ENCODE results near the gene TSPAN17. TPM values are rescaled to one million over a fixed set of nuclear protein-coding genes. Genes with fewer than 3 reads are reported as not detected.

TSPAN17 gene
- total RNA-seq, 1 donor from 2014 or later: 29.7 TPM

DNA sequence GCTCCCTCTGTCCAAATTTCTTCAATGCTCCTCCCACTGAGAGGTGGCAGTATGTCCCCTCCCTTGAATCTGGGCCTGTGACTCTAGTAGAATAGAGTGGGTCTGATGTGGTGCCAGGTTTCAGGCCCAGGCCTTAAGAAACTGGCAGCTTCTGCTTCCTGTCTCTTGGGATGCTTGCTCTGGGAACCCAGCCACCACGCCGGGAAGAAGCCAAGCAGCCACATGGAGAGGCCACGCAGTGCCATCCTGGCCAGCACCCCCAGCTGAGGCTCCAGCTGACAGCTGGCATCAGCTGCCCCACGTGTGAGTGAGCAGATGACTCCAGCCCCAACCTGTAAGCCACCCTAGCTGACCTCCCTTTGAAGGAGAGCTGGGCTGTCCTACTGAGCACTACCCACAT, 7.3 kb upstream of the TSPAN17 start:
- DNase-seq (ENCODE audit: low spot score): no peak

DNA sequence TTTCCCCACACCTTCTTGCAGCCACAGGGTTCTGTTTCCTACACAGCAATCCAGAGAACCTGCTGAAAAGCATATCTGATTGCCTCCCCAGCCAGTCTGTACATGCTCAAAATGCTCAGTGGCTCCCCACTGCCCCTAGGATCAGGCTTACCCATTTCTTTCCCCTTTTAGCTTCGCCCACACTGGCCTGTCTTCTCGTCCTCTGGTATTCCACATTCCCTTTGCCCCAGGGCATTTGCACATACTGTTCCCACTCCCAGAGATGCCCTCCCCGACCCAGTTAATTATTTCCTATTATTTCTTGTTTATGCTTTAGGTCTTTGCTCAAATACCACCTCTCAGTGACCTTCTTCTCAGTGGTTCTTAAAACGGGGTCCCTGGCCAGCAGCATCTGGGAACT, 6.7 kb upstream of the TSPAN17 start:
- DNase-seq (ENCODE audit: low spot score): no peak

GRCh38 chr5:176642675-176643490, 4.4 kb upstream of the TSPAN17 start:
- no peak for DNase-seq (ENCODE audit: low spot score)

DNA sequence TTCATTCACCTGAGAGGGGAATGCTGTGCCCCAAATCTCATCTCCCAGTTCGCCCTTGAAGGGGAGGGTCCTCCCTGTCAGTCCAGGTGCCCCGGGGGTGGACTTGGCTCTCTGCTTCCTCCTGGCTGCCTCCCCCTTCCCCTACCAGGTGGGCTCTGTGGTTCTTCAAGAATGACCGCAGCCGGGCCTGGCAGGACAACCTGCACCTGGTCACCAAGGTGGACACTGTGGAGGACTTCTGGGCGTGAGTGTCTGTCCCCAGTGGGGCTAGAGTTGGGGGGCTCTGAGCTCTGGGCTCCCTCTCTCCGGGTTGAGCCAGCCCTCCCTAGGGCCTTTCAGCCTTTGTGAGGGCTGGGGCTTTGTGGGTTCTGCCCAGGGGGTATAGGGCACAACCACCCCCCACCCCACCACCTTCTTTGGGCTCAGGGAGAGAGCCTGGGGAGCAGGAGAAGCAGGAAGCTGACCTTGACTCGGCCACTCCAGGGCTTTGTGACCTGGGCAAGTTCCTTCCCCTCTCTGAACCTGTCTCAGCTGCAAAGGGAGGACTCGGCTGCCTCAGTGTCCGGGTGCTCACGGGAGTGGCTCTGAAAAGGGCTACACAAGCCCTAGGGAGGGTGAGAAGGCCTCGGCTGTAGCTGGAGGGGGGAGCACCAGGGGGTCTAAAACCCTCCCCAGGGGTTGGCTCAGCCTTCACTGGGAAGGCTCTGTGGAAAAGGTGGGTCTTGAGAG, 3.6 kb upstream of the TSPAN17 start:
- DNase-seq (ENCODE audit: low spot score): no peak

DNA sequence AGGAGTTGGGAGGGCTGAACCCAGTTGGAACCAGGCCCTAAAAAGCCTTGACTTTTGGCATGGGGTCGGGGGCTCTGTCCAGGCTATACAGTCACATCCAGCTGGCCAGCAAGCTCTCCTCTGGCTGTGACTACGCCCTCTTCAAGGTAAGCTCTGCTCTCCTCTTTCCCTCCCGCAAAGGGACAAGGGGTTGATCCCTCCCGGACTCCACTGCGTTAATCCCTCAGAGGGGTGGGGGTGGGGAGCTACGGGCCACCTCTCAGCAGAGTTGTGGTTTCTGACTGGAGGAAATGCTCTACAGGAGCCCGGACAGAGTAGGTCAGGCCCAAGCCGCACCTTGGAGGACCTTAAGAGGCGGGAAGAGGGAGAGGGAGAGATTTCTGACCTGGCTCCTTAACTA, 3.0 kb upstream of the TSPAN17 start:
- no peak for DNase-seq (ENCODE audit: low spot score)

- DNase-seq (ENCODE audit: low spot score): no peak
Measured at GRCh38 chr5:176644878-176645670, 2.2 kb upstream of the TSPAN17 start.

GRCh38 chr5:176646049-176646706, 1.1 kb upstream of the TSPAN17 start:
- DNase-seq (ENCODE audit: low spot score): no peak

GRCh38 chr5:176646707-176647029, 616 bp upstream of the TSPAN17 start:
- no peak for DNase-seq (ENCODE audit: low spot score)

GRCh38 chr5:176647843-176648473, 674 bp downstream of the TSPAN17 start:
- no peak for DNase-seq (ENCODE audit: low spot score)

DNA sequence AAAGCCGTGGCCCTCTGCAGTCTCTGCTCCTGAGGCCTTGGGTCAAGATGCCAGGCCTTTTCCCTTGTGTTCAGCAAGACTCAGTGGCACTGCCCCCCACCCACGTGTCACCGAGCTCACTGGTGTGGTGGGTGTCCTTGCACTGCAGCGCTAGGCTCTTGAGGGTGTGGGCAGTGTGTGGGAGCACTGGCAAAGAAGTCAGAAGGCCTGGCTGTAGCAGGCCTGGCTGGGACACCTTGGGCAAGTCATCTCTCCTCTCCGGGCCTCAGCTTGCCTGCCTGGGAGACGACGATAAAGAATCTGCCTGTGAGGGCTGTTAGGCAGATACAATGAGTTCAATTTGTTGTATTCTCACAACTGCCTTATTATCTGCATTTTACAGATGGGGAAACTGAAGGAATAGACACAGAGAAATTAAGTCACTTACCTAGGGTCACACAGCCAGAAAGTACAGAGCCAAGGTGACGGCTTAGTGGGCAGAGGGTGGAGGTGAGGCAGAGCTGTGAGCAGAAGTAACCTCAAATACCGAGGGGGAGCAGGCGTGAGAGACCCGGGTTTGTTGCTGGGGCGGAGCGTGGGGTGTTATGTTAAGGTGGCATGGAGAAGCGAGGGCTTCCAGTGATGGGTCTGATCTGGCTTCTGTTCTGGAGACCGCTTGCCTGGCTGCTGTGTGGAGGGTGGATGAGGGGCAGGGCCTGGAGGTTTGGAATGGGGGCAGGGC, 1.4 kb downstream of the TSPAN17 start:
- no peak for DNase-seq (ENCODE audit: low spot score)

- no peak for DNase-seq (ENCODE audit: low spot score)
Measured at GRCh38 chr5:176650354-176650884, 3.1 kb downstream of the TSPAN17 start.

DNA sequence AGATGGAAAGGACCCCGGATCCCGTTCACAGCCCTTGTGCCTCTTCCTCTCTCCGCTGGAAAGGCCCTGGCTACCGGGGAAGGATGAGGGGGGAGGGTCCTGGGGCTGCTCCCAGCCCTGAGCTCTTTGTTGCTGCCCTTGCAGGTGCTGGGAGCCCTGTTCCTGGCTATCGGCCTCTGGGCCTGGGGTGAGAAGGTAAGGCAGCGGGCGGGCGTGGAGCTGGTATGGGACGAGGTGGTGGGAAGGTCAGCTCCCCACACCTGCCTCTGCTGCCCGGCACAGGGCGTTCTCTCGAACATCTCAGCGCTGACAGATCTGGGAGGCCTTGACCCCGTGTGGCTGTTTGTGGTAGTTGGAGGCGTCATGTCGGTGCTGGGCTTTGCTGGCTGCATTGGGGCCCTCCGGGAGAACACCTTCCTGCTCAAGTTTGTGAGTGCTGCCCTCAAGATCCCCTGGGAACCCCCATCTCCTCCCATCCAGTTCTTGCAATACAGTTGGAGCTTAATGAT, 4.2 kb downstream of the TSPAN17 start:
- DNase-seq (ENCODE audit: low spot score): no peak

- DNase-seq (ENCODE audit: low spot score): no peak
Measured at GRCh38 chr5:176652136-176652535, 4.9 kb downstream of the TSPAN17 start.

- no peak for DNase-seq (ENCODE audit: low spot score)
Measured at GRCh38 chr5:176653401-176654385, 6.4 kb downstream of the TSPAN17 start.

DNA sequence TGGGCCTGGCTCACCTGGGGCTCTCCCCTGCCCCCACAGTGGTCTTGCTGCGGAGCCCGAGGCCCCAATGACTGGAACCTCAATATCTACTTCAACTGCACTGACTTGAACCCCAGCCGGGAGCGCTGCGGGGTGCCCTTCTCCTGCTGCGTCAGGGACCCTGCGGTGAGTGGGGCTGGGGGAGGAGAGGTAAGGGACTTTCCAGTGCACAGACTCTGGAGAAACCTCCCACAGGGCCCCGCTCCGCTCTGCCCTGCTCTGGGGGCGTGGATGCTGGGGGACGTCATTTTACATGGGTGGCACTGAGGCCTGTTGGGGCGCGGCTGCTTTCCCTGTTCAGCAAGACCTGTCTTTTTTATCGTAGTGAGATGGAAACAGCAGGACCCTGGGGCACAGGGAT, 7.6 kb downstream of the TSPAN17 start:
- no peak for DNase-seq (ENCODE audit: low spot score)

GRCh38 chr5:176656467-176656990, 9.2 kb downstream of the TSPAN17 start:
- no peak for DNase-seq (ENCODE audit: low spot score)

GRCh38 chr5:176658007-176658599, 10.8 kb downstream of the TSPAN17 start:
- no peak for DNase-seq (ENCODE audit: low spot score)
